Esophagus (tissue), 2 donors: Measurements from ENCODE around the gene GRM1. TPM values are rescaled to one million over a fixed set of nuclear protein-coding genes. Genes with fewer than 3 reads are reported as not detected.

ENCODE experiments used
- H3K27ac ChIP-seq, 2 donors: one replicate each; pipeline ENCODE4 v1.5.1; 2013; ENCODE audit warnings: low read depth in 2 of 2, mild to moderate bottlenecking in 2 of 2, inconsistent platforms in 1 of 2, low read length in 1 of 2, moderate library complexity in 1 of 2
- H3K27me3 ChIP-seq, 2 donors: one replicate each; pipeline ENCODE4 v1.6.1; 2013; ENCODE audit warnings: low read length in 2 of 2, control low read depth in 1 of 2, mild to moderate bottlenecking in 1 of 2; ENCODE audit not compliant: insufficient read depth in 2 of 2, control insufficient read depth in 1 of 2
- H3K36me3 ChIP-seq, 2 donors: one replicate each; pipeline ENCODE4 v1.6.1; 2013; ENCODE audit warnings: low read length in 1 of 2; ENCODE audit not compliant: control insufficient read depth in 2 of 2, insufficient read depth in 2 of 2
- H3K4me1 ChIP-seq, 2 donors: one replicate each; pipeline ENCODE4 v1.6.1; 2013; ENCODE audit warnings: low read length in 1 of 2; ENCODE audit not compliant: control insufficient read depth in 2 of 2, insufficient read depth in 2 of 2
- H3K4me3 ChIP-seq, 2 donors: one replicate each; pipeline ENCODE4 v1.5.1; 2013; ENCODE audit warnings: low read length in 2 of 2, mild to moderate bottlenecking in 2 of 2, low read depth in 1 of 2, moderate library complexity in 1 of 2
- H3K9me3 ChIP-seq, 2 donors: one replicate each; pipeline ENCODE4 v1.6.1; 2013; ENCODE audit warnings: mild to moderate bottlenecking in 2 of 2, low read depth in 1 of 2, low read length in 1 of 2, moderate library complexity in 1 of 2; ENCODE audit not compliant: control insufficient read depth in 2 of 2, insufficient read depth in 1 of 2
- WGBS, 2 donors: extraction: QIAGEN DNeasy Blood & Tissue Kit; methylation state at CpG; one replicate each; pipeline ENCODE4 v1.1.7; 2013; 5-methylcytosine and 5-hydroxymethylcytosine counted together
- polyA plus RNA-seq, 2 donors: library from polyadenylated mRNA; stranded (reverse); fragments of 200-250 nt; gene quantifications; one replicate each; pipeline ENCODE4 v1.2.3, GENCODE V29; 2013
- donor health status: healthy with polysubstance abuse.
- donor health status: Bipolar disorder and iron deficiency.

GRM1 gene
- polyA plus RNA-seq, 2 donors: 0.01 TPM; not detected in 1

GRCh38 chr6:146289816-146290588 lies 261.1 kb downstream of the GRM1 start:
- H3K27ac ChIP-seq: no peak overlapping the region
- no peaks in the 10 kb centered on the region for H3K9me3 ChIP-seq
- no peaks in the 10 kb centered on the region for H3K27me3 ChIP-seq
- no peaks in the 10 kb centered on the region for H3K36me3 ChIP-seq
- no peak overlapping the region for H3K4me3 ChIP-seq
- H3K4me1 ChIP-seq: no peaks in the 10 kb centered on the region
- WGBS, 2 donors: 68 to 72% methylated on average over 5 of the region's 5 CpGs

- no peak overlapping the region for H3K27ac ChIP-seq
- no peaks in the 10 kb centered on the region for H3K27me3 ChIP-seq
- WGBS, 2 donors: 73 to 77% methylated on average over 2 of the region's 2 CpGs
- H3K36me3 ChIP-seq: no peaks in the 10 kb centered on the region
- no peak overlapping the region for H3K4me3 ChIP-seq
- H3K9me3 ChIP-seq: no peaks in the 10 kb centered on the region
- no peaks in the 10 kb centered on the region for H3K4me1 ChIP-seq
Observed at GRCh38 chr6:146290589-146290901, 261.7 kb downstream of the GRM1 start.

- no peak overlapping the region for H3K4me3 ChIP-seq
- no peaks in the 10 kb centered on the region for H3K9me3 ChIP-seq
- no peaks in the 10 kb centered on the region for H3K4me1 ChIP-seq
- no peaks in the 10 kb centered on the region for H3K27me3 ChIP-seq
- 70 to 94% methylated on average over 1 of the region's 1 CpG for WGBS, 2 donors
- no peaks in the 10 kb centered on the region for H3K36me3 ChIP-seq
- H3K27ac ChIP-seq: no peak overlapping the region
Observed at GRCh38 chr6:146292506-146292905, 263.6 kb downstream of the GRM1 start.

DNA sequence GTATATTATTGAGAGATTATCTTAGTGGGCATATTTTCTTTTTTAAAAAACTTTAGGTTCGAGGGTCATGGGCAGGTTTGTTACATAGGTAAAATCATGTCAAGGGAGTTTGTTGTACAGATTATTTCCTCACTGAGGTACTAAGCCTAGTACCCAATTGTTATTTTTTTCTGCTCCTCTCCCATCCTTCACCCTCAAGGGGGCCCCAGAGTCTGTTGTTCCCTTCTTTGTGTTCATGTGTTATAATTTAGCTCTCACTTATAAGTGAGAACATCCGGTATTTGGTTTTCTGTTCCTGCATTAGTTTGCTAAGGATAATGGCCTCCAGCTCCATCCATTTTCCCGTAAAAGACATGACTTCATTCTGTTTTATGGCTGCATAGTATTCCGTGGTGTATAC lies 266.8 kb downstream of the GRM1 start:
- Histone ChIP-seq H3K9me3 (no peaks in the 10 kb centered on the region), H3K36me3 (no peaks in the 10 kb centered on the region), H3K27ac (no peak overlapping the region), H3K27me3 (no peaks in the 10 kb centered on the region), H3K4me3 (no peak overlapping the region), H3K4me1 (no peaks in the 10 kb centered on the region)
- 85 to 87% methylated on average over 4 of the region's 4 CpGs for WGBS, 2 donors

DNA sequence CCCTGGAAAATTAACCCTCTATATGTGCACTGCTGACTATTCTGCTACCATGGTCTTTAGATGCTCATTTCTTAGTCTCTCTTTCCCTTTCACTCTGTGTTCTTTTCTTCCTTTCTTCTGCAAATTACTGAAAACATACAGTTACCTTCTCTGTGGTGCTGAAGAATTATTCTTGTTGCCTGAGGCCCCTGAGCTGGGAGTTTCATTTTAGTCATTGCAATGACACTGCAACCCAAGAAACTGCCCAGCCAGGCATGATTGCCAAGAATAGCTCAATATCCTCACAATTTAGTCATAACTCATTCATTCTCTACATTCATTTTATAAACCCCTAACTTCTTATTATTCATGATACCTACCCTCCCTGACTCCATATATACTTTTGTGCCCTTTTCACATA lies 269.0 kb downstream of the GRM1 start:
- H3K36me3 ChIP-seq: no peaks in the 10 kb centered on the region
- H3K4me3 ChIP-seq: no peak overlapping the region
- H3K27ac ChIP-seq: no peak overlapping the region
- no peaks in the 10 kb centered on the region for H3K9me3 ChIP-seq
- H3K27me3 ChIP-seq: no peaks in the 10 kb centered on the region
- no peaks in the 10 kb centered on the region for H3K4me1 ChIP-seq

- Histone ChIP-seq H3K9me3 (no peaks in the 10 kb centered on the region), H3K27ac (no peak overlapping the region), H3K4me3 (no peak overlapping the region), H3K36me3 (no peaks in the 10 kb centered on the region), H3K27me3 (no peaks in the 10 kb centered on the region), H3K4me1 (no peaks in the 10 kb centered on the region)
- WGBS, 2 donors: 65 to 67% methylated on average over 3 of the region's 3 CpGs
Observed at GRCh38 chr6:146300521-146300920, 271.7 kb downstream of the GRM1 start.

- no peaks in the 10 kb centered on the region for H3K9me3 ChIP-seq
- no peak overlapping the region for H3K27ac ChIP-seq
- WGBS, 2 donors: 65 to 72% methylated on average over 3 of the region's 3 CpGs
- H3K4me3 ChIP-seq: no peak overlapping the region
- no peaks in the 10 kb centered on the region for H3K4me1 ChIP-seq
- H3K27me3 ChIP-seq: no peaks in the 10 kb centered on the region
- no peaks in the 10 kb centered on the region for H3K36me3 ChIP-seq
Observed at GRCh38 chr6:146301764-146302163, 272.9 kb downstream of the GRM1 start.

GRCh38 chr6:146302994-146303393 lies 274.1 kb downstream of the GRM1 start:
- Histone ChIP-seq H3K4me3 (no peak overlapping the region), H3K9me3 (no peaks in the 10 kb centered on the region), H3K27me3 (no peaks in the 10 kb centered on the region), H3K36me3 (no peaks in the 10 kb centered on the region), H3K27ac (no peak overlapping the region), H3K4me1 (no peaks in the 10 kb centered on the region)

GRCh38 chr6:146304181-146304580 lies 275.3 kb downstream of the GRM1 start:
- Histone ChIP-seq H3K36me3 (no peaks in the 10 kb centered on the region), H3K4me1 (no peaks in the 10 kb centered on the region), H3K27ac (no peak overlapping the region), H3K27me3 (no peaks in the 10 kb centered on the region), H3K9me3 (no peaks in the 10 kb centered on the region), H3K4me3 (no peak overlapping the region)
- 79 to 80% methylated on average over 3 of the region's 3 CpGs for WGBS, 2 donors

- Histone ChIP-seq H3K27ac (no peak overlapping the region), H3K27me3 (no peaks in the 10 kb centered on the region), H3K4me3 (no peak overlapping the region), H3K36me3 (no peaks in the 10 kb centered on the region), H3K4me1 (no peaks in the 10 kb centered on the region), H3K9me3 (no peaks in the 10 kb centered on the region)
- 10 to 19% methylated on average over 1 of the region's 1 CpG for WGBS, 2 donors
Observed at GRCh38 chr6:146305092-146305491, 276.2 kb downstream of the GRM1 start.
